Effector memory CD8-positive, alpha-beta T cell (primary cell): ENCODE measurements around the gene LGALS1.
"Not testable (repeated sequence)": the region's sequence is repeated elsewhere in the genome, so short reads cannot be mapped to it uniquely, and the experiment has no call there.

Experiments used
- ATAC-seq: fragments of 150-1000 bp; cut with Tn5 transposase; replicated peaks from 2 replicates; pipeline ENCODE4 v1.10.0; 2021; ENCODE audit warnings: mild to moderate bottlenecking, moderate library complexity
- DNase-seq, 3 experiments: peaks; one replicate each; pipeline ENCODE4 v3.0.0; 2021
- H3K27ac Mint-ChIP-seq, 2 donors: one replicate each; pipeline ENCODE4 v1.8.0; 2022; ENCODE audit warnings: mild to moderate bottlenecking in 2 of 2, mixed read lengths in 2 of 2, moderate library complexity in 2 of 2
- H3K27me3 Mint-ChIP-seq, 2 donors: one replicate each; pipeline ENCODE4 v1.8.0; 2022; ENCODE audit warnings: mixed read lengths in 2 of 2
- H3K36me3 Mint-ChIP-seq: one replicate; pipeline ENCODE4 v1.8.0; 2022; ENCODE audit warnings: mild to moderate bottlenecking, moderate library complexity, mixed read lengths; ENCODE audit not compliant: insufficient read depth
- H3K4me1 Mint-ChIP-seq, 2 donors: one replicate each; pipeline ENCODE4 v1.8.0; 2022; ENCODE audit warnings: low read depth in 2 of 2, mixed read lengths in 2 of 2
- H3K4me3 Mint-ChIP-seq, 2 donors: one replicate each; pipeline ENCODE4 v1.8.0; 2022; ENCODE audit warnings: mild to moderate bottlenecking in 2 of 2, mixed read lengths in 2 of 2, moderate library complexity in 2 of 2
- H3K9me3 Mint-ChIP-seq, 2 donors: one replicate each; pipeline ENCODE4 v1.8.0; 2022; ENCODE audit warnings: mixed read lengths in 2 of 2

Gene LGALS1

DNA sequence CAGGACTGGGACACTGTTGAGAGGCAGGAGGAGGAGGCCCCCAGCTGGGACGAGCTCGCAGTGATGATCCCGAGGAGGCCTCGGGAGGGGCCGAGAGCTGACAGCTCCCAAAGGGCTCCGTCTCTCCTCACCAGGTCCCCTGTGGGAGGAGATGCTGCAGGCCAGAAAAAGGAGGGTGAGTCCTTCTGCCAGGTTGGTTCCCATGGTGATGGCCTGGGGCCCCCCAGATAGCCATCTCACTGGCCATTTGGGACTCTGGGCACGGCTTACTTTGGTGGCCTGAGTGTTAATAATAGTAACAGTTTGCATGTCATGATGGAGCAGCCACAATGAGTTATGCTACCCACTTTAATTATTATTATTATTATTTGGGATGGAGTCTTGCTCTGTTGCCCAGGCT is 40.3 kb downstream of the LGALS1 start:
- Mint-ChIP-seq H3K27me3 (no peaks in the 10 kb centered on the region), H3K4me1 (no peaks in the 10 kb centered on the region), H3K27ac (no peak overlapping the region), H3K4me3 (no peak overlapping the region), H3K9me3 (no peaks in the 10 kb centered on the region), H3K36me3 (peaks cover 6% of the 10 kb centered on the region)
- ATAC-seq (no peak), DNase-seq (no peak)

DNA sequence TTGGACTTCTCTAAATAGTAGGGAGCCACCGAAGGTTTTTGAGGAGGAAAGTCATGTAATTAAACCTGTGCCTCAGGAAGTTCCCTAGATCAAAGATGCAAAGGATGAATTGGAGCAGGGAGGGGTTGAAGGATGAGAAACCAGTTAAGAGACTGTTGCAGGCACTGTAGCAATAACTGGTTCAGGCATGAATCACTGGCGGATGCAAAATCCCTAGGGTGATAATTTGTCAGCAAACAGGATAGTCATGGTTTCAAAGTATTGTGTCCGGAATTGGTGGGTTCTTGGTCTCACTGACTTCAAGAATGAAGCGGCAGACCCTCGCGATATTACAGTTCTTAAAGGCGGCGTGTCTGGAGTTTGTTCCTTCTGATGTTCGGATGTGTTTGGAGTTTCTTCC is 41.3 kb downstream of the LGALS1 start:
- Mint-ChIP-seq H3K4me3 (no peak overlapping the region), H3K36me3 (peaks cover 3% of the 10 kb centered on the region), H3K4me1 (no peaks in the 10 kb centered on the region), H3K9me3 (no peaks in the 10 kb centered on the region), H3K27me3 (no peaks in the 10 kb centered on the region), H3K27ac (no peak overlapping the region)
- ATAC-seq (no peak), DNase-seq (no peak)

GRCh38 chr22:37717235-37717634 is 41.8 kb downstream of the LGALS1 start:
- H3K27me3 Mint-ChIP-seq, H3K9me3 Mint-ChIP-seq, H3K4me1 Mint-ChIP-seq, H3K4me3 Mint-ChIP-seq, H3K36me3 Mint-ChIP-seq, DNase-seq, H3K27ac Mint-ChIP-seq, ATAC-seq: not testable (repeated sequence)

GRCh38 chr22:37717746-37718305 is 42.4 kb downstream of the LGALS1 start:
- ATAC-seq, H3K27ac Mint-ChIP-seq, H3K4me1 Mint-ChIP-seq, H3K36me3 Mint-ChIP-seq, H3K4me3 Mint-ChIP-seq, DNase-seq, H3K9me3 Mint-ChIP-seq, H3K27me3 Mint-ChIP-seq: not testable (repeated sequence)

DNA sequence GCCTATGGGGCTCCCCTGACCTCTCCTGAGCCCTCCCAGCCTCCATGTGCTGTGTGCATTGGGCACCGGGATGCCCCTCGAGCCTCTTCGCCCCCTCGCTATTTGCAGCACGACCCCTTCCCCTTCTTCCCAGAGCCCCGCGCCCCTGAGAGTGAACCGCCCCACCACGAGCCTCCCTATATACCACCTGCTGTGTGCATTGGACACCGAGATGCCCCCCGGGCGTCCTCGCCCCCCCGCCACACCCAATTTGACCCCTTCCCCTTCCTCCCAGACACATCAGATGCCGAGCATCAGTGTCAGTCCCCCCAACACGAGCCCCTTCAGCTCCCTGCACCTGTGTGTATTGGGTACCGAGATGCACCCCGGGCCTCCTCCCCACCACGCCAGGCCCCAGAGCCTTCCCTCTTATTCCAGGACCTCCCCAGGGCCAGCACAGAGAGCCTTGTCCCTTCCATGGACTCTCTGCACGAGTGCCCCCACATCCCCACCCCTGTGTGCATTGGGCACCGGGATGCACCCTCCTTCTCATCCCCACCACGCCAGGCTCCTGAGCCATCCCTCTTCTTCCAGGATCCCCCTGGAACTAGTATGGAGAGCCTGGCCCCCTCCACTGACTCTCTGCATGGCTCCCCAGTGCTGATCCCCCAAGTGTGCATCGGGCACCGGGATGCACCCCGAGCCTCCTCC is 50.3 kb downstream of the LGALS1 start:
- peak overlapping the region in 1 of 2 donors; percentile 58 for H3K27ac Mint-ChIP-seq
- no peak overlapping the region for H3K4me3 Mint-ChIP-seq
- no peak for DNase-seq
- no peaks in the 10 kb centered on the region for H3K27me3 Mint-ChIP-seq
- ATAC-seq: no peak
- no peaks in the 10 kb centered on the region for H3K36me3 Mint-ChIP-seq
- H3K4me1 Mint-ChIP-seq: no peaks in the 10 kb centered on the region
- H3K9me3 Mint-ChIP-seq: no peaks in the 10 kb centered on the region

DNA sequence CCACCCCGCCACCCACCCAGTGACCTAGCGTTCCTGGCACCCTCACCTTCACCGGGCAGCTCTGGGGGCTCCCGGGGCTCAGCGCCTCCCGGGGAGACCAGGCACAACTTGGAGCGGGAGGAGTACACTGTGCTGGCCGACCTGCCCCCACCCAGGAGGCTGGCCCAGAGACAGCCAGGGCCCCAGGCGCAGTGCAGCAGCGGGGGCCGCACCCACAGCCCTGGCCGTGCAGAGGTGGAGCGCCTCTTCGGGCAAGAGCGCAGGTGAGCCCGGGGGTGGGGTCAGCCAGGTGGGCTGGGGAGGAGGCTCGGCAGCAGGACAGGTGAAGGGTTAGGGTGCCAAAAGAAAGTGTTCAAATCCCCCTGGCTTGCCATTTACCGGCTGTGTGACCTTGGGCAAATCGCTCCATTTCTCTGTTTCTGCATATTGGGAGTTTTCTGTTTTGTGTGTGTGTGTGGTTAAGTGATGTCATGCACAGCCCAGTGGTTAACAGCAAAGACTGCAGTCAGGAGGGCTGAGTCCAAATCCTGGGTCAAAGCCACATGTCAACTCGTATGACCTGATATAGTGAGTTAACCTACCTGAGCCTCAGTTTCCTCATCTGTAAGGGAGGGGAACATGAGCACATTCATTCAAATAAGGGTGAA is 50.9 kb downstream of the LGALS1 start:
- H3K4me3 Mint-ChIP-seq: no peak overlapping the region
- no peaks in the 10 kb centered on the region for H3K4me1 Mint-ChIP-seq
- ATAC-seq (peak; percentile 21), DNase-seq (no peak)
- H3K36me3 Mint-ChIP-seq: no peaks in the 10 kb centered on the region
- H3K9me3 Mint-ChIP-seq: no peaks in the 10 kb centered on the region
- no peaks in the 10 kb centered on the region for H3K27me3 Mint-ChIP-seq
- H3K27ac Mint-ChIP-seq: no peak overlapping the region

GRCh38 chr22:37728620-37729019 is 53.2 kb downstream of the LGALS1 start:
- Mint-ChIP-seq H3K9me3 (no peaks in the 10 kb centered on the region), H3K27me3 (no peaks in the 10 kb centered on the region), H3K27ac (peak overlapping the region in 1 of 2 donors; percentile 8)

More at GRCh38 chr22:37728620-37729019, 53.2 kb downstream of the LGALS1 start:
- ATAC-seq: no peak
- DNase-seq: no peak
- no peaks in the 10 kb centered on the region for H3K4me1 Mint-ChIP-seq
- no peaks in the 10 kb centered on the region for H3K36me3 Mint-ChIP-seq
- no peak overlapping the region for H3K4me3 Mint-ChIP-seq
